HL-60 (cell line): ENCODE measurements around the gene ZER1.

ENCODE experiments used
- DNase-seq, 2 experiments: peaks; one replicate each; pipeline ENCODE4 v3.0.0-alpha.2; 2010 to 2020; ENCODE audit warnings: low read depth in 1 of 2, low spot score in 1 of 2
- H3K27ac ChIP-seq: fragments of 250-450 bp; sonication (Bioruptor Pico); replicated peaks from 2 replicates; pipeline ENCODE4 v1.5.1; 2020; ENCODE audit warnings: mild to moderate bottlenecking, moderate library complexity
- H3K27me3 ChIP-seq: fragments of 250-450 bp; sonication (Bioruptor Pico); 2 replicates; pipeline ENCODE4 v1.5.1; 2021; ENCODE audit warnings: mild to moderate bottlenecking, moderate library complexity; ENCODE audit not compliant: insufficient read depth, poor library complexity, severe bottlenecking
- H3K4me3 ChIP-seq: replicated peaks from 2 replicates; pipeline ENCODE4 v1.5.1; 2011; ENCODE audit warnings: mild to moderate bottlenecking, control low read depth, low read length; ENCODE audit not compliant: insufficient read depth
- CTCF ChIP-seq: IDR thresholded peaks from one replicate; pipeline ENCODE4 v1.5.1; 2011; ENCODE audit warnings: low read length, control low read depth, inconsistent platforms; ENCODE audit not compliant: insufficient read depth
- GABPA ChIP-seq: IDR thresholded peaks from 2 replicates; pipeline ENCODE4 v1.6.1; 2012; ENCODE audit warnings: low read depth
- POLR2AphosphoS5 ChIP-seq: IDR thresholded peaks from 2 replicates; pipeline ENCODE4 v1.6.1; 2012; ENCODE audit warnings: low read depth
- REST ChIP-seq: IDR thresholded peaks from 2 replicates; pipeline ENCODE4 v1.6.1; 2012; ENCODE audit warnings: low read depth; ENCODE audit not compliant: insufficient replicate concordance
- SPI1 ChIP-seq: IDR thresholded peaks from 2 replicates; pipeline ENCODE4 v1.6.1; 2012; ENCODE audit warnings: low read depth, mild to moderate bottlenecking, borderline replicate concordance

The ZER1 gene

GRCh38 chr9:128713411-128713780, 58.3 kb downstream of the ZER1 start:
- no peak for DNase-seq
- Histone ChIP-seq H3K4me3 (no peak overlapping the region), H3K27ac (no peak overlapping the region), H3K27me3 (no peaks in the 10 kb centered on the region)
- TF ChIP-seq CTCF (no peak), REST (no peak), POLR2AphosphoS5 (no peak), GABPA (no peak), SPI1 (no peak)

- Histone ChIP-seq H3K27me3 (no peaks in the 10 kb centered on the region), H3K27ac (no peak overlapping the region), H3K4me3 (no peak overlapping the region)
- TF ChIP-seq GABPA, result no peak
- no peak for TF ChIP-seq POLR2AphosphoS5
- no peak for TF ChIP-seq REST
- no peak for TF ChIP-seq SPI1
- no peak for TF ChIP-seq CTCF
- no peak for DNase-seq
These were observed 59.0 kb downstream of the ZER1 start for GRCh38 chr9:128712451-128713410.

- TF ChIP-seq POLR2AphosphoS5 (no peak), SPI1 (no peak), REST (peak; percentile 65)
- DNase-seq, result no peak
- Histone ChIP-seq H3K4me3 (no peak overlapping the region), H3K27me3 (no peaks in the 10 kb centered on the region), H3K27ac (no peak overlapping the region)
These were observed 64.3 kb downstream of the ZER1 start for GRCh38 chr9:128707446-128707845.
